Activated CD8-positive, alpha-beta memory T cell treated with anti-CD3 and anti-CD28 coated beads for 48 hours (primary cell): ENCODE results near the gene CLDN1.

Experiments used
- DNase-seq, 3 experiments: peaks; one replicate each; pipeline ENCODE4 v3.0.0-alpha.2; 2020; ENCODE audit warnings: low read depth in 2 of 3, low spot score in 2 of 3

Gene CLDN1

DNA sequence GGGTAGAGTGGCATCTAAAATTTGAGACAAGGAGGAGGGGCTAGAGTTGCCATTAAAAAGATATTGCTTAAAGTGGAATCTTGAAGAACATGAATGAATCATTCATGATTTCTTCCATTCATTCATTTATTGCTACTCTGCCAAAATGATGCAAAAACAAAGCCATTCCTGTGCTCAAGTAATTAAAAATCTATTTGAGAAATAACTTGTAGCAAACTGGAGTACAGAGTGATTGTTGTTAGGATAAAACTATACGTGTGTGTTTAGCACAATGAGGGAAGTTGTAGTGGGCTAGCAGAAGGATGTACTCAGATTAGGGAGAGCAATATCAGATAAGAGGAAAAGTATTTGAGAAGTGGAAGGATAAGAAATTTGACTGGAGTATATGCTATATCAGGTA, 11.7 kb upstream of the CLDN1 start:
- DNase-seq = no peak

DNA sequence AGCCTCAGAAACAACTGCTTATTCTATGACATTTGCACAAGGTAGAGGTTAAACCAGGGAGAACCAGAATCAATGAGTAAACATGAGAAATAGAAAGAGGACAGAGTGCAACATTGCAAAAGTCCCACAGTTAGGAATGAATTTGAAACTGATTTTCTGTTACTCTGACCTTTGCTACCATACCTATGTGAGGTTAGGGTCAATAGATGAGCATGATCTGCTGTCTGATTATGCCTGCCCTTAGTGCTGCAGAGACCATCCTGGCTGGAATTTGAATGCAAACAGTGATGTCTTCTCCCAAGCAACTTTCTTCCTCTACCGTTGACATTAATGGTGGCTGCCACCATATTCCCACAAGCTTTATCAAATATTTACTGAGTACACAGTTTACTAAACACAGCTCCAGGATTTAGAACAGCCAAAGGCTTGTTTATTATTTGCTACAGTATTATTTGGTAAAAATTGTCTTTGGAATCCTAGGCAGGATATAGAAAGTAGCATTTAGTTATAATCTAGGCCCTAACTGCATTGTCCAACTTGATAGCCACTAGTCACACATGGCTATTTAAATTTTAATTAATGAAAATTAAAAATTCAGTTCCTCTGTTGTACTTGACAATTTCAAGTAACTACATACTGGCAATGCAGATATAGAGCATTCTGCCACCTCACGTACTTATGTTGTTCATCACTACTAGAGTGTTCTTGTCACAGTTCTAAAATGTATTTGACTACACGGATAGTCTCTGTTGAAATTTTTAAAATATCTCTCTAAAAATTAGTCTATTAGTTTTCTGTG, 8.9 kb upstream of the CLDN1 start:
- no peak for DNase-seq

DNA sequence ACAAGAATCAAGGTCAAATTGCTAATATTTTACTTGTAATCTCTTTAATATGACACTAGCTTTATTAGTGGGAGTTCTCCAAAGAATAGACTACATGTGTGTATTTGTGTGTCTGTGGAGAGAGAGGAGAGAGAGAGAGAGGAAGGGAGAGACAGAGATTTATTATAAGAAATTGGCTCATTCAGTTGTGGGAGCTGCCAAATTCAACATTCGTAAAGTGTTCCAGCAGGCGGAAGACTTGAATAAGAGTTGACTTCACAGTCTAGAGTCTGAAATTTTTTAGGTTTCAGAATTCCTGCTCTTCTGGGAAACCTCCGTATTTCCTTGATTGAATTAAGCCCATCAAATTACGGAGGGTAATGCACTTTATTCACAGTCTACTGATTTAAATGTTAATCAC, 4.7 kb upstream of the CLDN1 start:
- no peak for DNase-seq

DNA sequence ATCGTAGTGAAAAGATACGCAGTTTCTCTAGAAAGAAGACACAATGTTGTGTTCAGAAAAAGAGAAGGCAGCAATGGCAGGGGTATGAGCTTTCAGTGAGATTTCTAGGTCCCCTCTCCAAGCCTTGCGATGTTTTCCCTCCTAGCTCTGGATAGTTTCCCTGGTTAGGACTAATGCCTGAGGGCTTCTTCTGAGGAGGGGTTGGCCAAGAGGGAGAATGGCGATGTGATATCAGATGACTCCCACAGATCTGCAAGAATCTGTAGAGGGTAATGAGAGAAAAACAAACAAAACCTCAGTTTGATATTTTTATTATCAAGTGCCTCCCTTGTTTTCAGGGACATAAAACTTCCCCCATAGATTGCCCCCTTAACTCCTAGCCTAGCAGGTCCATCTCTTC, 4.1 kb upstream of the CLDN1 start:
- DNase-seq = no peak

DNA sequence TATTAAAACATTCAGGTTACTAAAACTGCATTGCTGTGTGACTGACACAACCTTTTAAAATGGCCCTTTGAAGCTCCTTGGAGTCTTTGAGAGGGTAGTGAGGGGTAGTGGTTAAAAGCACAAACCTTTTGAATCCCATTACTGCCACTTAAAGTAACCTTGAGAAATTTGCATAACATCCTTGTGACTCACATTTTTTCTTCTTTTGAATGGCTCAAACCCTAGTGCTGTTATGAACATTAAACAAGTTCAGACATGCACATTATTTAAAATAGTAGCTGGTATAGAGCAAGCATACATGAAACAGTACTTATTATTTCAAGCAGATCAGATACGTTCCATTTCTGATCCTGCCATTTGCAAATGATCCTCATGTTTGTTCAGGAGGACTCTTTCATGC, 3.7 kb upstream of the CLDN1 start:
- DNase-seq = no peak

DNA sequence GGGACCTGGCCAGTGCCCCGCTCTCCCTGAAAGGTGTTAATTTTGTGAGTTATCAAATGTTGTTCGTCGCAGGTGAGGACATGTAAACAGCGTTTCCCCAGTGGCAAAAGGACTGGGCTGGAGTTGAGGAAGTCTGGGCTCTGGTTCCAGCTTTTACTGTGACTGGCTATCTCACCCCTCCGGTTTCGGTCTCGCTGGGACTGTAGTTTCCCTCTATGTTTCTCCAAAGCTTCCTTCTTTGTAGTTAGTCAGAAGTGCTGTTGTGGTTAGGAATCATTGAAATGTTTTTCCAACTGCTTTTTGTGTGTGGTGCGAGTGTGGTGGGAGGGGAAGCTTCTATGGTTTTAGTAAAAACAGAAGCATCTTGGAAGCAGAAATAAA, 990 bp upstream of the CLDN1 start:
- no peak for DNase-seq

DNA sequence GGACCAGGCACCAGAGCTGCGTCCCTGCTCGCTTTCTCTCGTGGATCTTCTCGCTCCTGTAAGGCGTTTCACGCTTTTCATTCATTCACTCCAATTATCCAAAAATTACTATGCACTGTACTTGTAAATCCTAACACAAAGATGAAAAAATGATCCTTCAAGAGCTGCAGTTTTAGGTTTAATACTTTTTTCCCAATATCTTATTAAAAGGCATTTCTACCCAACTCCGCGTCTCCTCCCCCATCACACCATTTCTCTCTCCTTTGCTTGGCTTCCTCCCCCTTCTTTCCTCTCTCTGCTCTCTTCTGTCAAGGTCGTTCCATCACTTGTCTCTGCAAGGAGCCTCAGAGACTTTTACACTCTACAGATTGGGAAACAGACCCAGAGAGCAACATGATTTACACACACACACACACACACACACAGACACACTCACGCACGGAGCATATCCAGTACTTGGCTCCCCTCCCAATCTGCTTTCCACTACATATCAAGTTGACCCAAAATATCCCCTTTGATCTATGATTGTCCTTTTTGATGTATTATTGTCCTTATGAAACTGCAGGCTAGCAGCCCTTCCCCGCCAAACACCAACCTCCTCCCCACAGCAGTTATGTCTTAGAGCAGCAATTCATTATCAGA, 479 bp upstream of the CLDN1 start:
- DNase-seq = no peak

DNA sequence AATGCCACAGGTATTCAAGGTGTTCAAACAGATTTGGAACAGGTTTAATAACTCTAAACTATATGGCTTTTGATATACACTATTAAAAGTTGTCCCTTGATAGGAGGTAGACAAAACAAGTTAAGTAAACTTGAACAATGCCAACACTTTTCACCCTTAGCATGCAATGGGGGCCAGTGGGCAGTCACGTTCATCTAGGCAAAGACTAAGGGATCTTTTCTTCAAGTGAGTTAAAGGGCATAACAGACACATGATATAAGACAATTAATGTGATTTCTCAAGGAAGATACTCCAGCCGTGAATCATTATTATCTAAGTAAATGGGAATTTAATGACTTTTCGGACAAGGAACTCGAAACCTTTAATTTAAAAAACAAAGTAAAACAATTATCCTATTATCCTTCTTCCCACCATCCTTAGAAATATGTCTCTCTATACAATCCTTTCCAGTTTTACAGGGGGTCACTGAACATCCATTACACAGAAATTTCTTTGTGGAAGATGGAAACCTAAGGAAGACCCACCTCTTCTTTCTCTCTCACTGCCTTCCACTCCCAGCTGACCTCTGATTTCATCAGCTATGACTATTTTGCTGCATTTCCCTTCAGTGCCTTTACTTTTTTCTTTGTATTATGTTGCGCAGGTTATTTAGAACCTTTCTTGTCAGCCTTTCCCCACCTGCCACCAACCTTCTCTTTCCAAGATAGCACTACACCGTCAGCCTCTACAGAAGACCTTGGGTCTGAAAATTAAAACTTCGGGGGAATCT, 1.5 kb downstream of the CLDN1 start:
- no peak for DNase-seq

DNA sequence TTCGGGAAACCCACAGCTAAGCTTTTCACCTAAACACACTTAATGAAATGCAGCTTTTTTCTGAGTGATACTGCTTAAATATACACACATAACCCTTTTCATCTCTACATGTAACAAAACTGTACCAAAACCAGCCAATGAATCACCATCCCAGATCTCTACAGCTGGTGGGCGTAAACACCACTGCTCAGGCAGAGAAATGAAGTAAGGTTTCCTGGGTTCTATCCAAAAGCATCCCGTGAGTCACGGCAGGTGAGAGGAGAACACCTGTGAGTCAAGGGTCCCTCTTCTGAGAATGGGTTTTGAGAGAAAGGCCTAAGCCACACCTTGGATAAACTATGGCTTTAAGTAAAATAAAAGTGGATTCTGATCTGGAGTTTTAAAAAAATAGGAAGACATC, 2.6 kb downstream of the CLDN1 start:
- DNase-seq = no peak

DNA sequence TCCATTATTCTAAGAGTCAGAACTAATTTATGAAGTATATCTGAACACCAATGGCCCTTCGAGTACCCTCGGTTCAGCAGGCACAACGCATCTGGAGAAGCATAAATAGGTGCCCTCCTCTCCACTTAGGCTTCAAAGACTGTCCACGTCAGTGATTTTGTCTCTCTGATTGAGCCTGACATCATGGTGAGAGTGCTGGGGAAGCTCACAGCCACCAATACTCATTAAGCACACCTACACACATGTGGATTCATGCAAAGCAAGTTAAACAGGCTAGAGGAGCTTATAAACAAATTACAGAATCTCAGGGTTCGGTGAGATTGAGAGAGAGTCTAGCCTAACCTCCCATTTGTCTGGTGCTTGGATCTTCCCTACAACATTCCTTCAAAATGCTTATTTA, 3.6 kb downstream of the CLDN1 start:
- no peak for DNase-seq

DNA sequence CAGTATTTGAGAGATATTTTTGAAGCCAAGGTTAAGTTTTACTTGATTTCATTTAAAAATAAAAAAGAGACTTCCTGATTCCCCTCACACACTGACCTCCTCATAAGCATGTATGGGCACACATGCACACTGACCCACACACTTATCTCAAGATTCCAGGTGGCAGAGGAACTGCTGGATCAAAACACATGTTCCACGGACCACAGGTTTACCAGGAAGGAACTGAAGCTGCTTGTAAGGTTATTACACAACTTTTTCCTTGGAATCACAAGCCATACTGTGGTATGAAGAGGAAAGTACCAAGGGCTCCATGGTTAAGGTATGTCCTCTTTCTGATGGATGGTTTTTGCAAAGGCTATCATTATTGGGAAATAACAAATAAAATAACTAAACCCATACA, 7.5 kb downstream of the CLDN1 start:
- no peak for DNase-seq

DNA sequence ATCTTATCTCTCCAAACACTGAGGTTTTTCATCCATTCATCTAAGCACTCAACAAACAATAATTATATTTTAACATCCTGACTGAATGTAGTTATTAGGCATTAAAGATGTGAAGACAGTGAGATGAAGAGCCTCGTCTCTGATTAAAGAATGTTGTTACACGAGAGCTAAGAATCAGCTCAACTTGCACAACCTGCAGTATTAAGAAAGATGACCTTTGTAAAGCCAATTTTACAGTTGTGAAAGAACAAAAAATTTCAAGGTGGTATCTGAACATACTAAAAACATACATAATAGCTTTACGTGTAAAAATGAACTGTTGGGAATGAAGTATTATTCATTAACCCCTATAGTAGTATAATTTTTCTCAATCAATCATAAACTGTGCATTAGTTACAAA, 12.8 kb downstream of the CLDN1 start:
- DNase-seq = no peak

DNA sequence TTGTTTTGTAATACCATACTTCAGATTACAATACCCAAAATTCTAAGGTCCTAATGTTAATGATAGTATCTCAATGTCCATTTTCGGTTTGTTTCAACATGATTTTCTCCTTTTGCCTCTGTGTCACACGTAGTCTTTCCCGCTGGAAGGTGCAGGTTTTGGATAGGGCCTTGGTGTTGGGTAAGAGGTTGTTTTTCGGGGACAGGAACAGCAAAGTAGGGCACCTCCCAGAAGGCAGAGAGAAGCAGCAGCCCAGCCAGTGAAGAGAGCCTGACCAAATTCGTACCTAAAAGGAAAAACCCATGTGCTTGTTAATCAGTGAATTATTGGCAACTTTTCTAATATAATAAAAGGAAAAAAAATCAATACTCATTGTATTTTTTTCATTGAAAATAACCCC, 14.1 kb downstream of the CLDN1 start:
- DNase-seq = no peak

DNA sequence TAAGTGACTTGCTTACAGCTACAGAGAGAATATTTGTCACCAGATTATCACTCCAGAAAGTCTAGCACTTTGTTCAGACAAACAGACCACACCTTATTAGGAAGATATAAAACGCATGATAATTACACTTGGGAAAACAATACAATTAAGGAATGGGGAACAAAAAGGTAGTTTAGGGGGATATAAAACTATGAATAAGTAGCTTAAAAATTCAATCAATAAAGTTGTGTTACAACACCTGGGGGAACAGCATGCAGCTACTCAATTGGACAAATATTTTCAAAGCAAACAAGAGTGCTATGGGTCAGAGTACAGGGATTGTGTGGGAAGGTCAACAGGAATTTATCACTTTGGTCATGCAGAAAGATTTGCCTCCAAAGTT, 15.1 kb downstream of the CLDN1 start:
- DNase-seq = no peak

DNA sequence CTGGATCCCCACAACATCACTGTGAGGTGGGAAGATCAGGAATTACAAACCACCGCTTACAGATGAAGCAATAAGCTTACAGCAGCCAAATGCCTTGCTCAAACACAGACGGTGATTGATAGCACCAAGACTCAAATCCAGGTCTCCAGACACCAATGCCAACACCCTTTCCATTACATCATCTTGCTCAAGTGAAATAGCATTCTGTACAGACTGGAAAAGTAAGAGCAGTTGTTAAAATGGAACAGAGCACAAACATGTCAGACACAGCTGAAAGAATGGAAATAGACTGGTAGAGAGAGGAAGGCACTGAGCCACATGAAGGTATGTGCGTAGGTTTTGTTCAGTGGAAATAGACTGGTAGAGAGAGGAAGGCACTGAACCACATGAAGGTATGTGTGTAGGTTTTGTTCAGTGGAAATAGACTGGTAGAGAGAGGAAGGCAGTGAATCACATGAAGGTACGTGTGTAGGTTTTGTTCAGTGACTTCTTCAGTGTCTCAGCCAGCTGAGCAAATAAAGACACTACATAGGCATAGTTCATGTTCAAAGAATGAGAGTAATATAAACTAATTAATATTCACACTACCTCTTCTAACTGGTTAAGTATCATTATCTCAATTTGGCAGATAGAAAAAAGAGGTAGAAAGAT, 15.6 kb downstream of the CLDN1 start:
- DNase-seq = no peak

DNA sequence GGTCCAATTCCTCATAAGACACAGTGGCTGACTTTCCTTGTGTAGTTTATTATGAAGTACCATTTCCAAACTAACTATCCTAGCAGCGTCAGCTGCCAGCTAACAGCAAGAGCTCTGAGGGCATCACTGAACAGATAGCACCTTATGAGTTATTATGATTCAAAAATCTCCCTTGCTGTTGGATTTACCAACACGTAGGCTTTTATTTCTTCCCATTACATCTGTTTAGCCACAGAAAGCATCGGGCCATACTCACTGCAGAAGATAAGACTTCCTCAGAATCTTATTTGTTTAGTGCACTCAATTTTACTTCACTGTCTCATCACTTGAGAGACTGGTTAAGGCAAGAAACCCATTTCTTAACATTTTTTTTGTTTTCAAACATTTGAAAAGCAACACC, 16.2 kb downstream of the CLDN1 start:
- no peak for DNase-seq

DNA sequence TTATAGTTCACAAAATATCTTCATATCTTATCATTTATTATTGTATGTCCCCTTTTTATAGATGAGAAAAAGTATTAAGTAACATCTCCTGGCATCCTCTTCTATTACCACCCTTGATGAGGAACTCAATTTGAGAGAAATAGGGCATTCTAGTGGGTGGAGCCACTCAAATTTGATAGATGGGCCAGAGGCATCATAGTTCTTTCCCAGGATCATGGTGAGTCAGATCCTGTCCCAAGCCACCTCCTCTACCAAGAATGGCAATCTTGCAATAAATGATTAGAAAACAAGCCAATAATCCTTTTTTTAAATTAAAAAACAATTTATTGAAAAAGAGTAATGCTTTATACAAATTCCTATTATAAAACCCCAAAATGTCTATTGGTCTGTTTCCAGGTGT, 16.8 kb downstream of the CLDN1 start:
- no peak for DNase-seq

DNA sequence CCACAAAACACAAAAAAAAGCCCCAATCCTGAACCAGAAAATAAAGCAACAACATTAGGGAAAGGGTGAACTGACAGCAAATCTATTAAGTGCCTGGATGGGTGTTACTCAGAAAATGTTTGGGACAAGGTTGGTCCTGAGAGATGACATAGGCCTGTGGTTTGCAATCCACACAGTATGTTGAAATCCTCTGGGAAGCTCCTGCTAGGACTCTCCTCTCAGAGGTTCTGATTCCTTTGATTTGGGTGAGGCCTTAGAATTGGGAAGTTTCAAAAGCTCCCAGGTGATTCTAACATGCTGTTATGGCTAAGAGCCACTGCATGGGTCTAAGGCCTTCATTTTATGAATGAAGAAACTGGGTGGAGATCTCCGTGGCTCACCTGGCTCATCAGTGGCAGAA, 18.4 kb downstream of the CLDN1 start:
- DNase-seq = no peak

DNA sequence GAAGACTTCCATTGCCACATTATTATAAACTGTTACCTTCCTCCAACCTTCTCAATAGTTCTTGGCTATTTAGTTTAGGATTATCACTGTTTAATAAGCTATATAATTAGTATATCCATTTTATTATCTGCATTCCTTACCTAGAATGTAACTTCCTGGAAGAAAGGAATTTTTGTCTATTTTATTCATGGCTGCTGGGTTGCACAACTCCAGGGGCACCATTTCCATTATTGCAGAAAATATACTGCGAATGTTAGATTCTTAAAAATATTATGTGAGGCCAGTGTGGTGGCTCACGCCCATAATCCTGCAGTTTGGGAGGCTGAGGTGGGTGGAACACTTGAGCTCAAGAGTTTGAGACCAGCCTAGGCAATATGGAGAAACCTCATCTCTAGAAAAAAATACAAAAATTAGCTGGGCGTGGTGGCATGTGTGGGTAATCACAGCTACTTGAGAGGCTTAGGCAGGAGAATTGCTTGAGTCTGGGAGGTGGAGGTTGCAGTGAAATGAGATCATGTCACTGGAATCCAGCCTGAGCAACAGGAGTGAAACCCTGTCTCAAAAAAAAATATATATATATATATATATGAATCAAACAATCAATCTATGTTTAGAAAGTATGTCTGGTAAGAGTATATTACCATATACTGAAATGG, 19.9 kb downstream of the CLDN1 start:
- no peak for DNase-seq

DNA sequence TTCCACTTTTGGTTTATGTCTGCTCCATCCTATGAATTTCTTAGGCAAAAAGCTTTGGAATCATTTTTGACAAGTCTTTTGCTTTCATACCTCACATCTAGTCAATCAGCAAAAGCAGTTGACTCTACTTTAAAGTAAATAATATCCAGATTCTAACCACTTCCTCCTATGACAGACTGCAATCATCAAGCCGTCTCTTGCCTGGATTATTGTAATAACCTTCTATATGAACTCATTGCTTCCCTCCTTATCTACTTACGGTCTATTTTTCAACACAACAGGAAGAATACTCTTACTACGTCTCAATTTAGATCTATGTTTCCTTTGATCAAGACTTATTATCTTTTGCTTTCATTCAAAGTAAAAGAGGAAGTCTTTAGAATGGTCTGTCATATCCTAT, 20.7 kb downstream of the CLDN1 start:
- no peak for DNase-seq

DNA sequence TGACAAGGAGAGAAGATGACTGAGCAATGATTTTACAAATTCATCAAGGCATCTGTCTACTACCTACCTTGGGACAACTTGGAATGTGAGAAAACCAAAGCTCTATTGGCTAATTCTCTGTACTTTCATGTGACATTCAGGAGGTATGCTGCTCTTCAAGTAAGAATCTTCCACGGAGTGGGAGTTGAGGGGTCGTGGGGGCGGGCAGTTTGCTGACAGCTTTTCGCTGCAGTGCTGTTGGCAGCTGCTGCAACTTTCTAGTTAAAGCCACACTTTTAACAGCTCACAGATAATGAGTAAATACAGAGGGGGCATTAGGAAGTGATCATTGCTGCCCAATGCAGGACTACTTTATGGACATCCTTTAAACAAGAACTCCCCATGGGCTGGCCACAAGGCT, 22.3 kb downstream of the CLDN1 start:
- DNase-seq = no peak
